Type B pancreatic cell (in vitro differentiated cells): Measurements from ENCODE around the gene SLC27A2. TPM values are rescaled to one million over a fixed set of nuclear protein-coding genes. Genes with fewer than 3 reads are reported as not detected.

Source experiments
- DNase-seq: peaks from one replicate; pipeline ENCODE4 v3.0.0; 2021; ENCODE audit warnings: mixed read lengths; ENCODE audit not compliant: unreplicated experiment; ENCODE audit errors: extremely low spot score
- H3K27ac Mint-ChIP-seq: 2 replicates; pipeline ENCODE4 v1.8.0; 2021; ENCODE audit warnings: mild to moderate bottlenecking, mixed read lengths
- H3K27me3 Mint-ChIP-seq: 2 replicates; pipeline ENCODE4 v1.8.0; 2021; ENCODE audit warnings: mixed read lengths
- H3K36me3 Mint-ChIP-seq: 2 replicates; pipeline ENCODE4 v1.8.0; 2021; ENCODE audit warnings: mixed read lengths
- H3K4me1 Mint-ChIP-seq: one replicate; pipeline ENCODE4 v1.8.0; 2021; ENCODE audit warnings: mixed read lengths; ENCODE audit not compliant: unreplicated experiment
- H3K4me3 Mint-ChIP-seq: 2 replicates; pipeline ENCODE4 v1.8.0; 2021; ENCODE audit warnings: mild to moderate bottlenecking, mixed read lengths
- H3K9me3 Mint-ChIP-seq: 2 replicates; pipeline ENCODE4 v1.8.0; 2021; ENCODE audit warnings: mixed read lengths
- CTCF ChIP-seq: fragments of 200-600 bp; sonication (generic); conservative IDR thresholded peaks from 2 replicates; pipeline ENCODE4 v1.5.0; 2021; ENCODE audit warnings: antibody characterized with exemption, mild to moderate bottlenecking
- total RNA-seq: library from RNA; stranded (reverse); gene quantifications from 2 replicates; pipeline ENCODE4 v1.2.1, GENCODE V29; 2021; ENCODE audit warnings: low replicate concordance

Gene SLC27A2
- total RNA-seq, 1 donor from 2014 or later = 5.9 TPM

GRCh38 chr15:50144341-50145120, 37.5 kb upstream of the SLC27A2 start:
- H3K27me3 Mint-ChIP-seq = no peaks in the 10 kb centered on the region
- no peaks in the 10 kb centered on the region for H3K9me3 Mint-ChIP-seq
- TF ChIP-seq CTCF = no peak
- no peak overlapping the region for H3K4me3 Mint-ChIP-seq
- DNase-seq = no peak
- no peaks in the 10 kb centered on the region for H3K36me3 Mint-ChIP-seq
- peaks cover 20% of the 10 kb centered on the region for H3K4me1 Mint-ChIP-seq
- no peak overlapping the region for H3K27ac Mint-ChIP-seq

- TF ChIP-seq CTCF = peak; percentile 79
- Mint-ChIP-seq H3K4me1 (peaks cover 18% of the 10 kb centered on the region), H3K36me3 (no peaks in the 10 kb centered on the region), H3K9me3 (no peaks in the 10 kb centered on the region), H3K27ac (no peak overlapping the region), H3K4me3 (no peak overlapping the region), H3K27me3 (no peaks in the 10 kb centered on the region)
- DNase-seq = no peak
These were observed 36.5 kb upstream of the SLC27A2 start for GRCh38 chr15:50145451-50145872.

GRCh38 chr15:50146632-50147031, 35.4 kb upstream of the SLC27A2 start:
- H3K27me3 Mint-ChIP-seq = no peaks in the 10 kb centered on the region
- peaks cover 18% of the 10 kb centered on the region for H3K4me1 Mint-ChIP-seq
- no peaks in the 10 kb centered on the region for H3K36me3 Mint-ChIP-seq
- no peak for TF ChIP-seq CTCF
- H3K4me3 Mint-ChIP-seq = no peak overlapping the region
- H3K27ac Mint-ChIP-seq = no peak overlapping the region
- H3K9me3 Mint-ChIP-seq = no peaks in the 10 kb centered on the region
- DNase-seq = no peak

- Mint-ChIP-seq H3K36me3 (no peaks in the 10 kb centered on the region), H3K27me3 (no peaks in the 10 kb centered on the region), H3K9me3 (no peaks in the 10 kb centered on the region), H3K4me1 (peaks cover 18% of the 10 kb centered on the region), H3K27ac (no peak overlapping the region), H3K4me3 (no peak overlapping the region)
- peak; percentile 71 for TF ChIP-seq CTCF
- DNase-seq = no peak
These were observed 33.5 kb upstream of the SLC27A2 start for GRCh38 chr15:50148362-50148963.

GRCh38 chr15:50149090-50149489, 32.9 kb upstream of the SLC27A2 start:
- TF ChIP-seq CTCF = no peak
- no peaks in the 10 kb centered on the region for H3K27me3 Mint-ChIP-seq
- H3K4me3 Mint-ChIP-seq = no peak overlapping the region
- peak overlapping the region; percentile 72 for H3K27ac Mint-ChIP-seq
- H3K36me3 Mint-ChIP-seq = no peaks in the 10 kb centered on the region
- H3K9me3 Mint-ChIP-seq = no peaks in the 10 kb centered on the region
- DNase-seq = no peak
- peaks cover 18% of the 10 kb centered on the region for H3K4me1 Mint-ChIP-seq
